HEK293T (cell line): ENCODE data around the gene TRAPPC1.
A peak's percentile ranks its signal among the peaks of the same experiment; 100 is the strongest.

ENCODE experiments used
- CTCF ChIA-PET: fragments of 350-600 bp; formaldehyde crosslinking; extraction: SDS; loops from one replicate; lab custom pipeline; 2021; ENCODE audit warnings: antibody characterized with exemption, inconsistent platforms; lab: Yijun Ruan, JAX
- POLR2A ChIA-PET: fragments of 350-600 bp; formaldehyde crosslinking; extraction: SDS; loops from one replicate; lab custom pipeline; 2020; ENCODE audit warnings: antibody characterized with exemption, inconsistent platforms; lab: Yijun Ruan, JAX
- DNase-seq: peaks from one replicate; pipeline ENCODE4 v3.0.0; 2012; ENCODE audit warnings: mixed read lengths; ENCODE audit errors: extremely low spot score
- ARNT ChIP-seq: fragments of 450-650 bp; IDR thresholded peaks from 2 replicates; pipeline ENCODE4 v1.6.1; 2017; ENCODE audit warnings: mild to moderate bottlenecking
- BHLHE40 ChIP-seq: fragments of 450-650 bp; IDR thresholded peaks from 2 replicates; pipeline ENCODE4 v1.6.1; 2016; ENCODE audit warnings: mild to moderate bottlenecking, moderate library complexity, borderline replicate concordance
- CTBP1 ChIP-seq: fragments of 450-650 bp; IDR thresholded peaks from 2 replicates; pipeline ENCODE4 v1.6.1; 2016; ENCODE audit warnings: borderline replicate concordance
- ELF4 ChIP-seq: fragments of 450-650 bp; IDR thresholded peaks from 2 replicates; pipeline ENCODE4 v1.6.1; 2017; ENCODE audit warnings: antibody characterized with exemption
- FOXA1 ChIP-seq: fragments of 450-650 bp; IDR thresholded peaks from 2 replicates; pipeline ENCODE4 v1.6.1; 2016; ENCODE audit warnings: mild to moderate bottlenecking
- FOXK2 ChIP-seq: fragments of 450-650 bp; IDR thresholded peaks from 2 replicates; pipeline ENCODE4 v1.6.1; 2016; ENCODE audit warnings: mild to moderate bottlenecking
- FOXM1 ChIP-seq: fragments of 450-650 bp; IDR thresholded peaks from 2 replicates; pipeline ENCODE4 v1.6.1; 2017; ENCODE audit warnings: mild to moderate bottlenecking, borderline replicate concordance
- HDGF ChIP-seq: fragments of 450-650 bp; IDR thresholded peaks from 2 replicates; pipeline ENCODE4 v1.6.1; 2017; ENCODE audit warnings: antibody characterized with exemption, borderline replicate concordance
- L3MBTL2 ChIP-seq: fragments of 450-650 bp; conservative IDR thresholded peaks from 2 replicates; pipeline ENCODE4 v1.6.1; 2016; ENCODE audit warnings: mild to moderate bottlenecking
- LEF1 ChIP-seq: fragments of 450-650 bp; IDR thresholded peaks from 2 replicates; pipeline ENCODE4 v1.6.1; 2017; ENCODE audit warnings: mild to moderate bottlenecking, borderline replicate concordance
- NFRKB ChIP-seq: fragments of 450-650 bp; IDR thresholded peaks from 2 replicates; pipeline ENCODE4 v1.6.1; 2016; ENCODE audit warnings: mild to moderate bottlenecking, moderate library complexity
- SP1 ChIP-seq: fragments of 450-650 bp; IDR thresholded peaks from 2 replicates; pipeline ENCODE4 v1.6.1; 2017
- SUZ12 ChIP-seq: fragments of 450-650 bp; IDR thresholded peaks from 2 replicates; pipeline ENCODE4 v1.6.1; 2016; ENCODE audit warnings: mild to moderate bottlenecking
- TARDBP ChIP-seq: fragments of 450-650 bp; IDR thresholded peaks from 2 replicates; pipeline ENCODE4 v1.6.1; 2016
- ZNF384 ChIP-seq: fragments of 450-650 bp; IDR thresholded peaks from 2 replicates; pipeline ENCODE4 v1.6.1; 2016
- TF ChIP-seq, protein P1 (sequence below): fragments of 450-650 bp; IDR thresholded peaks from 2 replicates; pipeline ENCODE4 v1.6.1; 2016

TRAPPC1 gene

DNA sequence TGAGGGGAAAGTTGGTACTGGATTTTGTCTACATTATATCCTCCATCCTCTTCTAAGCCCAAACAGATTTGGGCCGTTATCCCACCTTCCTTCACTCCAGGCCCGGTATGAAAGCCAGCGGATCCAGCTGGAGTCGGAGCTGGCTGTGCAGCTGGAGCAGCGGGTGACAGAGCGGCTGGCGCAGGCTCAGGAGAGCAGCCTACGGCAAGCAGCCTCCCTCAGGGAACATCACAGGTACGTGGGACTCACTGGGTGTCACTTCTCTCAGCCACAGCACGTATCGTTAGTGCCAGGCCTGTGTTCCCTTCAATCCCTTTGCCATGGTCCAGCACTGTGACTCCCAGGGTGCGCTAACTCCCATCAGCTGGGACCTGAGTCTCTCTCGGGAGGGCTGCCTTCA is 11.5 kb upstream of the TRAPPC1 start:
- POLR2A ChIA-PET: interaction anchor here (1.5 to 5.7 kb wide), 2 partner anchors 11 to 47 kb away, joined by 3 to 48 read pairs; partner anchors contain the start of genes CNTROB and TRAPPC1
- no peak for TF ChIP-seq FOXK2
- TF ChIP-seq, protein P1, sequence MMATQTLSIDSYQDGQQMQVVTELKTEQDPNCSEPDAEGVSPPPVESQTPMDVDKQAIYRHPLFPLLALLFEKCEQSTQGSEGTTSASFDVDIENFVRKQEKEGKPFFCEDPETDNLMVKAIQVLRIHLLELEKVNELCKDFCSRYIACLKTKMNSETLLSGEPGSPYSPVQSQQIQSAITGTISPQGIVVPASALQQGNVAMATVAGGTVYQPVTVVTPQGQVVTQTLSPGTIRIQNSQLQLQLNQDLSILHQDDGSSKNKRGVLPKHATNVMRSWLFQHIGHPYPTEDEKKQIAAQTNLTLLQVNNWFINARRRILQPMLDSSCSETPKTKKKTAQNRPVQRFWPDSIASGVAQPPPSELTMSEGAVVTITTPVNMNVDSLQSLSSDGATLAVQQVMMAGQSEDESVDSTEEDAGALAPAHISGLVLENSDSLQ: no peak
- no peak for TF ChIP-seq HDGF
- TF ChIP-seq TARDBP: no peak
- TF ChIP-seq CTBP1: no peak
- no peak for TF ChIP-seq BHLHE40
- TF ChIP-seq SUZ12: no peak
- TF ChIP-seq LEF1: no peak
- TF ChIP-seq ARNT: no peak
- TF ChIP-seq SP1: no peak
- no peak for TF ChIP-seq FOXM1
- no peak for TF ChIP-seq NFRKB
- no peak for TF ChIP-seq FOXA1
- no peak for TF ChIP-seq ELF4
- no peak for TF ChIP-seq L3MBTL2
- no peak for TF ChIP-seq ZNF384
- DNase-seq: no peak
- CTCF ChIA-PET: interaction anchor here (0.7 to 1.2 kb wide), 2 partner anchors 30 to 99 kb away, joined by 3 to 4 read pairs; no protein-coding TSS in a partner anchor

DNA sequence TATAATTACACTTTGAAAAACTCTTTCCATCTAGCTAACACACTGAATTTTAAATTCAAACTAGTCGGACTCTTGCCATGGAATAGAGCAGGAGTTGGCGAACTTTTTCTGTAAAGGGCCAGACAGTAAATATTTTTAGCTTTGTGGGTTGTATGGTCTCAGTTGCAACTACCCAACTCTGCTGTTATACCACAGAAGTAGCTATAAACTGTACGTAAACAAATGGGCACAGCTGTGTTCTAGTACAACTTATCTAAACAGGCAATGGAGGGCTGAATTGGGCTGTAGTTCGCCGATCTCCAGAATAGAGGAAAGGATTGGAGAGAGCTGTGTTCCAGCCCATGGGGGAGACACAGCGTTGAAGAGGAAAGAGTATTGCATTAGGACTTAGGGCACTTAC is 9.0 kb upstream of the TRAPPC1 start:
- ChIA-PET CTCF (no interaction called here), POLR2A (interaction anchor here (0.7 to 1.5 kb wide), 2 partner anchors 8 to 25 kb away, joined by 3 to 12 read pairs; partner anchors contain the start of genes CNTROB, RNF227 and TRAPPC1)
- TF ChIP-seq ZNF384: no peak
- no peak for TF ChIP-seq BHLHE40
- TF ChIP-seq, protein P1: no peak
- TF ChIP-seq HDGF: no peak
- no peak for TF ChIP-seq FOXK2
- TF ChIP-seq NFRKB: no peak
- no peak for TF ChIP-seq L3MBTL2
- TF ChIP-seq SP1: no peak
- no peak for TF ChIP-seq FOXM1
- no peak for TF ChIP-seq LEF1
- TF ChIP-seq SUZ12: no peak
- no peak for DNase-seq

DNA sequence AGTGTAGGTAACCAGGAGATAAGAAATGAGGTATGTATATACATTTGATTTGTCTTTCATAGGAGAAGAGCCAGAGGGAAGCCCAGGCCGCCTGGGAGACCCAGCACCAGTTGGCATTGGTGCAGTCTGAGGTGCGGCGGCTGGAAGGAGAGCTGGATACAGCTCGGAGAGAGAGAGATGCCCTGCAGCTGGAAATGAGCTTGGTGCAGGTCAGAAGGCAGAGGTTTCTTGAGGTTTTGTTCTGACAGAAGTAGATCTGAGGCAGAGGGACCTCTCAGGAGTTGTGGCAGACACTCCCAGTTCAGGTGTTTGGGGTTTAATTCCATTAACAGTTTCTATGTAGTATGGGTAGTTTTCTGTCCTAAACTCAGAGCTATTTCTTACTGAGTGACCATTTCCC is 8.3 kb upstream of the TRAPPC1 start:
- no peak for DNase-seq
- CTCF ChIA-PET: no interaction called here
- POLR2A ChIA-PET: interaction anchor here (0.6 to 1.2 kb wide), 3 partner anchors 10 to 263 kb away, joined by 3 read pairs; partner anchors contain the start of gene RNF227
- TF ChIP-seq ELF4 (no peak), L3MBTL2 (no peak), NFRKB (no peak), HDGF (no peak), ARNT (no peak), FOXA1 (no peak), SUZ12 (no peak), SP1 (no peak), BHLHE40 (no peak), FOXM1 (no peak), LEF1 (no peak)
- TF ChIP-seq, protein P1: no peak

DNA sequence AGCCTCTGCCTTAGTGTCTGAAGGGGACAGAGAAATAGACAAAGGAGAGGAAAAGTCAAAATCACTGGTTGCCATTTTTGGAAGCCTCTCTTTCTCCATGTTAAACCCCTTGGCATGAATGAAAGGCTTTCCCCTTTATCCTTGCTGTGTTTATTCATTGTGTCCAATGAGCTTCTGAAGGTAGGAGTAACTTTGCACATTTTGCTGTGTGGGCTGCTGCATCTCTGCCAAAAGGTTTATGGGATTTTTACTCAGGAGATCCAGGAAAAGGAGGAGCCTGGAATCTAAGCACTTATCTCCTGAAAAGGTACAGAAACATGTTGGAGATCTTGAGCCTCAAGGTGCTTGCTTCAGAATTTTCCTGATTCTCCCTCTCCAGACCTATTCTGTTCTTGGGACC is 4.1 kb upstream of the TRAPPC1 start:
- CTCF ChIA-PET: no interaction called here
- no peak for DNase-seq
- POLR2A ChIA-PET: interaction anchor here (0.7 to 0.8 kb wide), 2 partner anchors 20 to 48 kb away, joined by 4 to 5 read pairs; partner anchors contain the start of gene RNF227
- TF ChIP-seq TARDBP (no peak), CTBP1 (no peak), ELF4 (no peak), ARNT (no peak), HDGF (no peak), L3MBTL2 (no peak), SUZ12 (no peak), LEF1 (no peak), FOXM1 (no peak), FOXK2 (no peak)

DNA sequence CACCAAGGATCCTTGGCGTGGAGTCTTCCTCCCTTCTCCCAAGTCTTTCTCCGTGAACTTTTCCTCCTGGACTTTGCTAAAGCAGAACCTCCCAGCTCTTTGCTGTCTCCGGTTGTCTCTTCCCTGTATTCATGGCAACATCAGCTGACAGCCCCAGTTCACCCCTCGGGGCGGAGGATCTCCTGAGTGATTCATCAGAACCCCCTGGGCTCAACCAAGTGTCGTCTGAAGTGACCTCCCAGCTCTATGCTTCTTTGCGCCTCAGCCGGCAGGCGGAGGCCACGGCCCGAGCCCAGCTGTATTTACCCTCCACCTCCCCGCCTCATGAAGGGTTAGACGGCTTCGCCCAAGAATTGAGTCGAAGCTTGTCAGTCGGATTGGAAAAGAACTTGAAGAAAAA is 1.2 kb upstream of the TRAPPC1 start:
- ChIA-PET POLR2A (interaction anchor here (0.7 to 5.2 kb wide), 16 partner anchors 8 to 123 kb away, joined by 3 to 69 read pairs (median 6); partner anchors contain the start of genes NAA38 and RNF227), CTCF (interaction anchor here (0.5 to 2.1 kb wide), 8 partner anchors 13 to 888 kb away, joined by 3 to 10 read pairs (median 4); no protein-coding TSS in a partner anchor)
- peak; percentile 57 for DNase-seq
- TF ChIP-seq ZNF384: no peak
- no peak for TF ChIP-seq FOXK2
- no peak for TF ChIP-seq NFRKB
- no peak for TF ChIP-seq FOXA1
- no peak for TF ChIP-seq HDGF
- no peak for TF ChIP-seq ELF4
- TF ChIP-seq, protein P1: peak; percentile 86
- TF ChIP-seq L3MBTL2: peak; percentile 77
